GM23338 (cell line): ENCODE data around the gene TLNRD1. TPM values are rescaled to one million over a fixed set of nuclear protein-coding genes. Genes with fewer than 3 reads are reported as not detected.

Source experiments
- ATAC-seq: fragments of 200-7000 bp; cut with Tn5 transposase; 3 replicates; pipeline ENCODE4 v1.9.1; 2020
- DNase-seq: peaks from one replicate; pipeline ENCODE4 v3.0.0-alpha.2; 2015; ENCODE audit warnings: low spot score
- H2AFZ ChIP-seq: fragments of 200-600 bp; sonication (generic); 2 replicates; pipeline ENCODE4 v1.8.0; 2016; ENCODE audit warnings: antibody characterized with exemption, mild to moderate bottlenecking, moderate library complexity
- H3F3A ChIP-seq: fragments of 200-600 bp; sonication (generic); replicated peaks from 2 replicates; pipeline ENCODE4 v1.8.0; 2017; ENCODE audit warnings: antibody characterized with exemption, mixed run types, low read depth
- H3K27ac ChIP-seq: fragments of 200-600 bp; sonication (generic); 2 replicates; pipeline ENCODE4 v1.6.1; 2016; ENCODE audit warnings: low read depth
- H3K27me3 ChIP-seq: fragments of 200-600 bp; sonication (generic); 2 replicates; pipeline ENCODE4 v1.8.0; 2016; ENCODE audit warnings: mild to moderate bottlenecking, mixed run types, moderate library complexity; ENCODE audit not compliant: insufficient read depth
- H3K36me3 ChIP-seq: fragments of 200-600 bp; sonication (generic); 2 replicates; pipeline ENCODE4 v1.8.0; 2016; ENCODE audit warnings: mild to moderate bottlenecking; ENCODE audit not compliant: insufficient read depth
- H3K4me1 ChIP-seq: fragments of 200-600 bp; sonication (generic); 2 replicates; pipeline ENCODE4 v1.8.0; 2016; ENCODE audit warnings: mild to moderate bottlenecking, moderate library complexity; ENCODE audit not compliant: insufficient read depth
- H3K4me2 ChIP-seq: fragments of 200-600 bp; sonication (generic); 2 replicates; pipeline ENCODE4 v1.7.1; 2017; ENCODE audit warnings: mixed run types
- H3K4me3 ChIP-seq: fragments of 200-600 bp; sonication (generic); 2 replicates; pipeline ENCODE4 v1.6.1; 2016; ENCODE audit warnings: mixed run types
- H3K79me2 ChIP-seq: fragments of 200-600 bp; sonication (generic); replicated peaks from 2 replicates; pipeline ENCODE4 v1.8.0; 2017; ENCODE audit warnings: mild to moderate bottlenecking; ENCODE audit not compliant: insufficient read depth
- H3K9me2 ChIP-seq: fragments of 200-600 bp; sonication (generic); 2 replicates; pipeline ENCODE4 v1.8.0; 2017; ENCODE audit not compliant: insufficient read depth
- H4K20me1 ChIP-seq: fragments of 200-600 bp; sonication (generic); replicated peaks from 2 replicates; pipeline ENCODE4 v1.8.0; 2017; ENCODE audit warnings: mild to moderate bottlenecking; ENCODE audit not compliant: insufficient read depth
- H3K27ac Mint-ChIP-seq: 2 replicates; pipeline ENCODE4 v1.8.0; 2020; ENCODE audit warnings: inconsistent platforms, mild to moderate bottlenecking, moderate library complexity, mixed read lengths
- H3K27me3 Mint-ChIP-seq: 3 replicates; pipeline ENCODE4 v1.8.0; 2022; ENCODE audit warnings: low read depth, mild to moderate bottlenecking, moderate library complexity, mixed read lengths, inconsistent platforms; ENCODE audit not compliant: insufficient read depth, poor library complexity
- H3K36me3 Mint-ChIP-seq: 3 replicates; pipeline ENCODE4 v1.8.0; 2021; ENCODE audit warnings: low read depth, mild to moderate bottlenecking, inconsistent platforms, moderate library complexity, mixed read lengths
- H3K4me1 Mint-ChIP-seq: 3 replicates; pipeline ENCODE4 v1.8.0; 2020; ENCODE audit warnings: mild to moderate bottlenecking, inconsistent platforms, mixed read lengths
- H3K4me3 Mint-ChIP-seq: 3 replicates; pipeline ENCODE4 v1.8.0; 2021; ENCODE audit warnings: moderate library complexity, mild to moderate bottlenecking, inconsistent platforms, mixed read lengths
- H3K9me3 Mint-ChIP-seq: 3 replicates; pipeline ENCODE4 v1.8.0; 2020; ENCODE audit warnings: moderate library complexity, mild to moderate bottlenecking, inconsistent platforms, mixed read lengths
- CREB1 ChIP-seq: fragments of 250-450 bp; sonication (Bioruptor Pico); IDR thresholded peaks from 2 replicates; pipeline ENCODE4 v1.5.0; 2020; ENCODE audit warnings: low read depth, mild to moderate bottlenecking, moderate library complexity
- ETS1 ChIP-seq: IDR thresholded peaks from 2 replicates; pipeline ENCODE4 v1.6.1; 2016; ENCODE audit warnings: antibody characterized with exemption
- EZH2phosphoT487 ChIP-seq: fragments of 200-600 bp; sonication (generic); IDR thresholded peaks from one replicate; pipeline ENCODE4 v1.8.1; 2018; ENCODE audit warnings: antibody characterized with exemption; ENCODE audit not compliant: unreplicated experiment
- JUNB ChIP-seq: IDR thresholded peaks from one replicate; pipeline ENCODE4 v1.6.1; 2016; ENCODE audit warnings: antibody characterized with exemption; ENCODE audit not compliant: unreplicated experiment
- NANOG ChIP-seq: IDR thresholded peaks from 2 replicates; pipeline ENCODE4 v1.6.1; 2016; ENCODE audit warnings: antibody characterized with exemption, borderline replicate concordance
- REST ChIP-seq: IDR thresholded peaks from one replicate; pipeline ENCODE4 v1.6.1; 2018; ENCODE audit warnings: antibody characterized with exemption; ENCODE audit not compliant: unreplicated experiment
- STAT1 ChIP-seq: IDR thresholded peaks from one replicate; pipeline ENCODE4 v1.6.1; 2016; ENCODE audit warnings: antibody characterized with exemption; ENCODE audit not compliant: unreplicated experiment
- ZNF114 ChIP-seq: fragments of 250-450 bp; sonication (Bioruptor Pico); IDR thresholded peaks from 2 replicates; pipeline ENCODE4 v1.5.0; 2020; ENCODE audit warnings: mild to moderate bottlenecking, moderate library complexity
- ZNF331 ChIP-seq: fragments of 250-450 bp; sonication (Bioruptor Pico); IDR thresholded peaks from 2 replicates; pipeline ENCODE4 v1.5.0; 2020; ENCODE audit warnings: low read depth, mild to moderate bottlenecking, moderate library complexity
- polyA plus RNA-seq: library from polyadenylated mRNA; unstranded; fragments of >200 nt; fragmentation: Nextera tagmentation; extraction: Ambion mirVana; gene quantifications from 2 replicates; pipeline ENCODE4 v1.2.1, GENCODE V29; 2016
- total RNA-seq: library from RNA; depleted of rRNA; stranded (reverse); fragments of >200 nt; shearing (Covaris generic); gene quantifications from 2 replicates; pipeline ENCODE4 v1.2.3, GENCODE V29; 2014
- TF ChIP-seq, protein P1 (sequence below), 2 experiments: fragments of 200-600 bp in 1 of 2; sonication (generic) in 1 of 2; conservative IDR thresholded peaks; 2 replicates each; pipeline versions ENCODE4 v1.5.1 to v1.6.1; 2016 to 2017; ENCODE audit warnings: antibody characterized with exemption in 2 of 2, low read depth in 2 of 2, mild to moderate bottlenecking in 2 of 2, moderate library complexity in 1 of 2

TLNRD1 gene
- total and polyA plus RNA-seq, 2 experiments from 2014 or later = 6.7 to 27.3 TPM

GRCh38 chr15:80997692-80998091 lies 3.0 kb upstream of the TLNRD1 start (continued):
- TF ChIP-seq JUNB = no peak
- no peak for TF ChIP-seq REST

- Histone ChIP-seq H3F3A (no peaks in the 10 kb centered on the region), H3K27me3 (peaks cover 28% of the 10 kb centered on the region), H4K20me1 (no peaks in the 10 kb centered on the region), H2AFZ (no peak overlapping the region), H3K36me3 (no peaks in the 10 kb centered on the region), H3K4me2 (no peak overlapping the region), H3K79me2 (peaks cover under 1% of the 10 kb centered on the region; the same call in 1 of the 2 replicates), H3K4me3 (no peak overlapping the region), H3K27ac (no peak overlapping the region), H3K9me2 (no peaks in the 10 kb centered on the region), H3K4me1 (peaks cover 12% of the 10 kb centered on the region)
- no peak overlapping the region for H3K27ac Mint-ChIP-seq
- DNase-seq = no peak
- H3K36me3 Mint-ChIP-seq = peaks cover 3% of the 10 kb centered on the region; the same call in 2 of the 3 replicates
- no peak overlapping the region for H3K4me3 Mint-ChIP-seq
- no peaks in the 10 kb centered on the region for H3K9me3 Mint-ChIP-seq
- peaks cover 7% of the 10 kb centered on the region for H3K27me3 Mint-ChIP-seq
- no peak for ATAC-seq
- peaks cover 11% of the 10 kb centered on the region for H3K4me1 Mint-ChIP-seq
- no peak for TF ChIP-seq REST
- no peak for TF ChIP-seq ETS1
- TF ChIP-seq CREB1 (CRISPR knock-in tag) = no peak
- TF ChIP-seq, protein P1, sequence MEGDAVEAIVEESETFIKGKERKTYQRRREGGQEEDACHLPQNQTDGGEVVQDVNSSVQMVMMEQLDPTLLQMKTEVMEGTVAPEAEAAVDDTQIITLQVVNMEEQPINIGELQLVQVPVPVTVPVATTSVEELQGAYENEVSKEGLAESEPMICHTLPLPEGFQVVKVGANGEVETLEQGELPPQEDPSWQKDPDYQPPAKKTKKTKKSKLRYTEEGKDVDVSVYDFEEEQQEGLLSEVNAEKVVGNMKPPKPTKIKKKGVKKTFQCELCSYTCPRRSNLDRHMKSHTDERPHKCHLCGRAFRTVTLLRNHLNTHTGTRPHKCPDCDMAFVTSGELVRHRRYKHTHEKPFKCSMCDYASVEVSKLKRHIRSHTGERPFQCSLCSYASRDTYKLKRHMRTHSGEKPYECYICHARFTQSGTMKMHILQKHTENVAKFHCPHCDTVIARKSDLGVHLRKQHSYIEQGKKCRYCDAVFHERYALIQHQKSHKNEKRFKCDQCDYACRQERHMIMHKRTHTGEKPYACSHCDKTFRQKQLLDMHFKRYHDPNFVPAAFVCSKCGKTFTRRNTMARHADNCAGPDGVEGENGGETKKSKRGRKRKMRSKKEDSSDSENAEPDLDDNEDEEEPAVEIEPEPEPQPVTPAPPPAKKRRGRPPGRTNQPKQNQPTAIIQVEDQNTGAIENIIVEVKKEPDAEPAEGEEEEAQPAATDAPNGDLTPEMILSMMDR (conservative IDR thresholded peaks at IDR 0.05; ENCODE audit: low read depth in 2 of 2) = no peak
- TF ChIP-seq ZNF114 (CRISPR knock-in tag) = no peak
- TF ChIP-seq EZH2phosphoT487 = no peak
- no peak for TF ChIP-seq NANOG
- TF ChIP-seq STAT1 = no peak
- no peak for TF ChIP-seq ZNF331 (CRISPR knock-in tag)
These were observed 2.5 kb upstream of the TLNRD1 start for GRCh38 chr15:80998251-80998650.
